NCI-H446 treated with DMSO at 0.1 percent for 48 hours (cell line): ENCODE results near the gene SLC35G3.
"Not testable (repeated sequence)": the region's sequence is repeated elsewhere in the genome, so short reads cannot be mapped to it uniquely, and the experiment has no call there.

Experiments used
- DNase-seq: peaks from one replicate; lab custom pipeline; 2025; lab: John Stamatoyannopoulos, UW

SLC35G3 gene

DNA sequence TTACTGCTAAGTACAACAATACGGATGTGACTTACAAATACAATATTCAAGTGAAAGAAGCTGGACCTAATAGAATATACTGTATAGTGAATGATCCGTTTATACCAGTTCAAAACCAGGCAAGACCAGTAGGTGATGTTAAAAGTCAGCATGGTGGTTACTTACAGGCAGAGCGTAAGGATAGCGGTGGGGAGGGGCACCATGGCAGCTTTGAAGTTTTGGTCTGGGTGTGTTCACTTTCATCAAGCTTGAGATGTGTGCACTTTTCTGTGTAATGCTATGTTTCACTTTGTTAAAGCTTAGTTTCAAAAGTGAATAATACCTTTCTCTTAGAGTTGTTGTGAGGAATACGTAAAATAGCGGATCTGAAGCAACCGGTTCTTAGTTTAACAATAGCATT is 16.5 kb upstream of the SLC35G3 start:
- no peak for DNase-seq

- DNase-seq, result not testable (repeated sequence)
These were observed 8.4 kb upstream of the SLC35G3 start for GRCh38 chr17:35202582-35202981.

- not testable (repeated sequence) for DNase-seq
These were observed 869 bp upstream of the SLC35G3 start for GRCh38 chr17:35195062-35195461.

GRCh38 chr17:35192708-35193107 is 1.5 kb downstream of the SLC35G3 start:
- no peak for DNase-seq

- no peak for DNase-seq
These were observed 3.0 kb downstream of the SLC35G3 start for GRCh38 chr17:35191001-35191695.

DNA sequence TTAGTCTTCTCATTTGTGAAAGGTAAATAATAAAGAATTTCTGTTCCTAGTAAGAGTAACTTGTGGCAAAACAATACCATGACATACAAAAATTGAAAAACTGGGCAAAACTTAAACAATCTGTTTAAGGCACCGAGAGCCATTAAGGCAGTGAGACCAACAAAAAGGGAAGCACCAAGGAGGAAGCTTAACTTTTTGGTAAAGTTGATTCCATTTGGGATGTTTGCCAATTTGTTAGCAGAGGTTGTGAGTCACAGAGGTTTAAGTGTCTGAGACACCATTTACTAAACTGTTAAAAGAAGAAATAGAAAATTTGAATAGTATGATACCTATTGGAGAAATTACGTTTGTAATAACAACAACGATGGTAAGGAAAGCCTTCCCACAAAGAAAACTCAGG is 4.9 kb downstream of the SLC35G3 start:
- no peak for DNase-seq

GRCh38 chr17:35188111-35188510 is 6.1 kb downstream of the SLC35G3 start:
- no peak for DNase-seq

GRCh38 chr17:35187481-35187880 is 6.7 kb downstream of the SLC35G3 start:
- DNase-seq, result no peak

GRCh38 chr17:35185849-35186248 is 8.3 kb downstream of the SLC35G3 start:
- no peak for DNase-seq

DNA sequence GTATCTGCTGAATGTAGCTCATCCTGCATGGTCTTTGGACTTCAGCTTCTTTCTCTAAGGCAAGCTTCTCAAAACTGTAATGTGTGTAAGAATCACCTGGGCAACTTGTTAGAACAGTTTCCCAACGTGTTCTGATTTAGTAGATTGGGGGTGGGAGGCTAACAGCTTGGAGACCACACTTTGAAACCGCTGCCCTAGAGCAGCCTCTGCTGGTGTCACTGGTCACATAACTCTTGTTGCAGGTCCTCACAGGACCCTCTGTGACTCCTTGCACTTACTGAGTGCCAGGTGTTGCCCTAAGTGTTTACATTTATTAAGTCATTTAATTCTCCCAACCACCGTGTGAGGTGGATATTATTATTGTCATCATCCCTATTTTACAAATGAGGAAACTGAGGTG is 9.9 kb downstream of the SLC35G3 start:
- DNase-seq, result no peak

DNA sequence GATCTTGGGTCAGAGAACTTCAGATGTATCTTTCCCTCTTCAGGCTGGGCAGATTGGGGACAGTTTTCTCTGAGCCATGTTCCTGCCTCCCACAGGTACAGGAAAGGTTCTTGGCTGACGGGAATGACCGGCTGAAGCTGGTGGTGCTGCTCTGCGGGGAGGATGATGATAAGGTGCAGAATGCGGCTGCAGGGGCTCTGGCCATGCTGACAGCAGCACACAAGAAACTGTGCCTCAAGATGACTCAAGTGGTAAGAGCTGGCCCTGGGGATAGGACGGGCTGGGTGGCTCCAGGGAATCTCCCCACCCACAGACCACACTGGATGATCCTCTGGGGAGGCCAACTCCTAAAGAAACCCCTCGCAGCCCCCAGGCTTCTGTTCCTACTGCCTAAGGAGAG is 10.9 kb downstream of the SLC35G3 start:
- DNase-seq, result no peak

DNA sequence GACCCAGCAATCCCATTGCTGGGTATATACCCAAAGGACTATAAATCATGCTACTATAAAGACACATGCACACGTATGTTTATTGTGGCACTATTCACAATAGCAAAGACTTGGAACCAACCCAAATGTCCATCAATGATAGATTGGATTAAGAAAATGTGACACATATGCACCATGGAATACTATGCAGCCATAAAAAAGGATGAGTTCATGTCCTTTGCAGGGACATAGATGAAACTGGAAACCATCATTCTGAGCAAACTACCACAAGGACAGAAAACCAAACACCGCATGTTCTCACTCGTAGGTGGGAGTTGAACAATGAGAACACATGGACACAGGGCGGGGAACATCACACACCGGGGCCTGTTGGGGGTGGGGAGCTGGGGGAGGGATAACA is 14.8 kb downstream of the SLC35G3 start:
- not testable (repeated sequence) for DNase-seq

DNA sequence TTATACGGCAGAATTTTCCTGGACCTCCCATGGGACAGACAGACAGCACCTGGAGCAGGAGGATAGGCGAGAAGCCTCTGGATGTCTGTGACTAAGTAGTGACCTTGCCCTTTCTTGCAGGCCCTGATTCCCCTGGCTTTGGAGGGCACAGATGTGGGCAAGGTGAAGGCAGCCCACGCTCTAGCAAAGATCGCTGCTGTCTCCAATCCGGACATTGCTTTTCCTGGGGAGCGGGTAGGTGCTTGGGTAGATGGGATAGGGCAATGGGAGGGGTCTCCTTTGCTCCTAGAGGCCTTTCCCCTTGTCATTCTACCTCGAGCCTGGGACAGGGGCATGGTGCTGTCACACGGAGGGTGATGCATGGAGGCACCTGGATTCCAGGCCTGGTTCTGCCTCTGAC is 17.3 kb downstream of the SLC35G3 start:
- DNase-seq, result no peak

DNA sequence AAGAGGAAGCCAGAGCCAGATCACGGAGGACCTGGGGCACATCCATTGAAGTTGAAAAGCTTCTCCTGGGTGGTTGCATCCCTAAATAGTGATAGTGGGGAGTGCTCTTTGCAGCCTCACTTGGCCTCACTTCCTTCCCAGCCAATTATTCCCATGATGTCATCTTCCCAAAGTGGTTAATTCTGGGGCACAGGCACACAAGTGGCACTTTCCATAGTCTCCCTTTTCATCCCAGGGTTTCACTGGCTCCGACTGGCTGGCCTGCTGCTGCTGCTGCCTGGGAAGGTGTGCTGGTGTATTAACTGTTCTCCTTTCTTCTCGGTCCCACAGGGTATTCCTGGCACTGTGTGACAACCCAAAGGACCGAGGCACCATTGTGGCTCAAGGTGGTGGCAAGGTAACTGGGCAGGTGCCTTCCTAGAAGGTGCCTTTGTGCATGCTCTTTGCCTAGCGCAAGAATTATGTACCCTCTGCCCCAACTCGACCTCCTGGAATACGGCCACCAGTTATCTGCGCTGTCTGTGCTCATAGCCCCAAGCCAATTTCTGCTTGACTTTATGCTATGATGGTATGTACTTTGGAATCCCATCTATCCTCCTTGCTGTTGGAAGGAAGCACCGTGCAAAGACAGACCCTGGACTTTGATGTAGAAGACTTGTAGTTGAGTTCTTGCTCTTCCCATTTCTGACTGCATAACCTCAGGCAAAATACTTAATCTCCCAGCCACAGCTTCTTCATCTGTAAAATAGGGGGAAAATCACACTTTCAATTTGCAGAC is 18.4 kb downstream of the SLC35G3 start:
- DNase-seq, result no peak

GRCh38 chr17:35174835-35175334 is 19.3 kb downstream of the SLC35G3 start:
- no peak for DNase-seq

- DNase-seq, result not testable (repeated sequence)
These were observed 21.9 kb downstream of the SLC35G3 start for GRCh38 chr17:35172321-35172720.

DNA sequence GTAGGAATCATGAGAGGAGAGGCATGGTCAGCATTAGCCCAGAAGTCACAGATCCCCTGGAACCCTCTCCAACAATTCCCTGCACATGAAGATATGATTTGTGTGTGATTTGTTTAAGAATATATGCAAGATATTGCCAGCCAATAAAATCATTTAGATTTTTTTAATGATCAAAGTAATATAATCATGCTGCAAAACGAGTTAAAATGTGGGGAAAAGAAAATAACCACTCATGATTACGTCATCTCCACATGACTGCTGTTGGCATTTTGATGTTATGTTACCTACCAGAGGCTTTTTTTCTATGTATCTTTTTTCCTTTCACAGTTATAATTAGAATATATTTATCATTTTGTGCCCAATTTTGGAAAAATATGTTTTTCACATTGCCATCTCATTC is 22.4 kb downstream of the SLC35G3 start:
- no peak for DNase-seq

DNA sequence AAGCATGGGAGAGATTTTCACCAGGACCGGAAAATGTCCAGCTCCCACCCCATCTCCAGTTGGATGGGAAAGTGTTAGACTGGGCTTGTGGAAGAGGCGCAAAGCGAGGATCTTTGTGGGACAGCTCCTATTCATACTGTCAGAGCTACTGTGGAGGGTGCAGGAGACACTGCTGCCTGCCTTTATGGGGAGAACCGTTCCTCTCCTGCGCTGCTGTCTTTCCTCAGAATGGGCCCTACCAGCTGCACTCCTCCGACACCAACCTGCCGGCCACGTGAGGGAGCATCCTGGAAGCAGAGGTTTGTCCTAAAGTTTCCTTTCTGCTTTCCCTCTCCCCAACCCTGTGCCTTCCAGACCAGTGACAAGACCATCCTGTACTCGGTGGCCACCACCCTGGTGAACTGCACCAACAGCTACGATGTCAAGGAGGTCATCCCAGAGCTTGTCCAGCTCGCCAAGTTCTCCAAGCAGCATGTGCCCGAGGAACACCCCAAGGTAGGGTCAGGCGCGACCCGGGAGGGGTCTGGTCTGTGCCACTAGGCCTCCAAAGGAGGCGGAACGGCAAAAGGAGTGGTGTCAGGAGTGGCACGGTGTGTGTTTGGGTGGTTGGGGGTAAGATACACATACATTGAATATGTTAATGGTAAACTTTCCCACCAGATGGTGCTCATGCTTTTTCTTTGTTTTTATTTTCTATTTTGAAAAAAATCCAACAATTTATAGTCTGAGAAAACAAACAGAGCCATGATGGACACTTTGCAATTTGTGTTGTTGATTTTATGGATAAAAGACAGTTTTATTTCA is 23.0 kb downstream of the SLC35G3 start:
- DNase-seq, result no peak

GRCh38 chr17:35169835-35170363 is 24.3 kb downstream of the SLC35G3 start:
- no peak for DNase-seq

DNA sequence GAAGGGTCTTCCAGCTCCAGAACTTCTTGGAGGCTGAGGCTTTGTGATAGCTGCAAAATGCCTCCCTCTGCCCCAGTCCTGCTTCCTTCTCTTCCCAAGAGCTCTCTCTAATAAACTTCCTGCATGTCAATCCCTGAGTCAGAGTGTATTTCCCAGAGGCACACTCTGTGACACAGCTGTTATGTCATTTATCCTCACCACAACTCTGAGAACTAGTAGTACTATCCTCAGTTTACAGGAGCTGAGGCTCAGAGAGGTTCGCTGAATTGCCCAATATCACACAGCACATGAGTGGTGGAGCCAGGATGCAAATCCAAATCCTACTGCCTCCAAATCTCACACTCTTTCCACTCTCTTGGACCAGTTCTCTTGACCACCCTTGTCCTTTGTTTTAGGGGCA is 26.5 kb downstream of the SLC35G3 start:
- DNase-seq, result no peak

DNA sequence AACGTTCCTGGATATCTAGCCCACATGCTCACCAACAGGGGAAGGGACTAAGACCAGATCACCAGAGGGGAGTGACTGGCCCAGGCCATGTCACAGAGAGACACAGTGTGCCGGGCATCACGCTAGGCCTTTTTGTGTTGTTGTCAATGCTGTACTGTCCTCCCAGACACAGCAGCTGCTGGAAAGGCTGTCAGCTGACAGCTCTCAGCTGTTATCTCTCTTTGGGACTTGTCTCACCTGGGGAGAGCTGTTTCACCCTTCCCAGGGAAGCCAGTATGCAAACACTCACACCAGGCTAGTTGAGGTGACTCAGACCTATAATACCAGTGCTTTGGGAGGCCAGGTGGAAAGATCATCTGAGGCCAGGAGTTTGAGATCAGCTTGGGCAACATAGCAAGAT is 27.1 kb downstream of the SLC35G3 start:
- DNase-seq, result no peak

DNA sequence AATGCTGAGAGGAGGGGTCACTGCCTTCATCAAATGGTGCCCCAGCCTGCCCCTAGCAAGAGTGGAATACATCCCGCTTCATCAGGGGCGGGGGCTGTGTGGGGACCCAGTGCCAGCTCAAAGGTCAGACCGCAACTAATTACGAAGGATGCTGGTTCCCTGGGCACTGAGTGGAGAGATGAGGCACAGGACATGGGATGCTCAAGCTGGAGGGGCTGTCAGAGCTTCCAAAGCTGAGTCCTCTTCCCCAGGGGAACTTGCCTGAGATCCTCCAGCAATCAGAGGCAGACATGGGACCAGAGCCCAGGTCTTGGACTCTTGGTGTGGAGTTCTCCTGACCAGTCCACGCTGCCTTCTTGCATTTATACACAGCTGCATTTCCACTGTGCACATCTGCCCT is 27.7 kb downstream of the SLC35G3 start:
- DNase-seq, result no peak
